Endometrial microvascular endothelial cells (primary cell): Measurements from ENCODE around the gene MRPS6. TPM values are rescaled to one million over a fixed set of nuclear protein-coding genes. Genes with fewer than 3 reads are reported as not detected.

ENCODE experiments used
- in situ Hi-C: cut with HindIII; loops from 2 replicates; pipeline ENCODE4 v1.10.0; 2017; ENCODE audit warnings: low sequenced_read_pairs, low pct_unique_long_range_greater_than_20kb; ENCODE audit errors: inconsistent ontology term
- total RNA-seq: library from RNA; depleted of rRNA; stranded (reverse); fragments of >200 nt; gene quantifications from one replicate; pipeline ENCODE4 v1.2.3, GENCODE V29; 2015; ENCODE audit errors: inconsistent ontology term

Gene MRPS6
- total RNA-seq, 1 donor from 2014 or later = 17.5 TPM

DNA sequence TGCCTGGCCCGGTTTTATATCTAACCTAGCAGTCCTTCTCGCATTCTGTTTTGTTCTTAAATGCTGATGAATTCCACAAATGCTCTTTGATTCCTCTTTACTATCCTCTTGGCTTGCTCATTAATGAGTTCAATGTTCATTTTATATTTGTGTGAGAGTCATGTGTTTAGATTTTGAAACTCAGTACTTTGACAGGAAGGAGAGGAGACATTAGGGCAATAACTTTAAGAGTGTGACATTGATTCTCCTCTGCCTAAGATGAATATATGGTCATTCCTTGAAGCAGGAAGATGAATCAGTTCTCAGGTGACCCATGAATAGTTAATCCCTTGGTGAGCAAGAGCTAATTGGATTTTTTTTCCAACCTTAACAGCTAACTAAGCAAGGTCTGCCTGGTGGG, 84.1 kb downstream of the MRPS6 start:
- in situ Hi-C loops = no loop called here

DNA sequence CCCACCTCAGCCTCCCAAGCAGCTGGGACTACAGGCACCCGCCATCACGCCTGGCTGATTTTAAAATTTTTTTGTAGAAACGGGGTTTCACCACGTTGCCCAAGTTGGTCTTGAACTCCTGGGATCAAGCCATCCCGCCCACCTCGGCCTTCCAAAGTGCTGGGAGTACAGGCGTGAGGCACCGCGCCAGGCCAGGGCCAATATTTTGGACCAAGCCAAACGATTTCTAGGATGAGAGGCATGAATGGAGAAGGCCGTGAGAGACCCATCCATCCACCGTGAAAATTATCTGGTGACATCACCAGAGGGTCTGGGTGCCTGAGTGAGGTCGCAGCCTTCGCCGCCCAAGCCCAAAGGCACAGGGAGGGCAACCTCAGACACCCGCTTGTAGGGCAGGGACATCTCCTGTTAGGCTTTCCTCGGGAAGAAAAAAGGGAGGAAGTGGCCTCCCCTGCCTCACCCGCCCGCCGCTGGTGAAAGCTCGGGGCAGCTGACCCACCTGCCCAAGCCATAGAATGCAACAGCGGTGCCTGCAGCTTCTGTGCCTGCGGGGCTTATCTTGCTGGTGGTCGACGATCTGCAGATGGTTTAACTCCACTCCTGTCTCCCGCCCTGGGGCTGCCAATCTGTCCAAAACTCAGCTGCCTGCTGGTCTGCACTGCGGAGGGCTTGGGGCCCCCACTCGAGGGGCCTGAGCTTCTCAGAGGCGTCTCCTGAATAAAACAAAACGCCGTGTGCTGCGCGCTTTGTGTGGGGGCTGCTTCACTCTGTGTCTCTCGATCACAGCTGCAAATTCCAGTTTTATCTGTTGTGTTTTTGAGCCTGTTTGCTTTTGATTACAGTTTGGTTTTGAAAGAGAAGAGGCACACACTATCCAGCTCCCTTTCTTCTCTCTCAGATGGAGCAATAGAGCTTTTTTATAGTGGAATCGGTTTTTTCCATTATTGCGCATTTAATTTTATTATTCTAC, 85.8 kb downstream of the MRPS6 start:
- in situ Hi-C loops = no loop called here

DNA sequence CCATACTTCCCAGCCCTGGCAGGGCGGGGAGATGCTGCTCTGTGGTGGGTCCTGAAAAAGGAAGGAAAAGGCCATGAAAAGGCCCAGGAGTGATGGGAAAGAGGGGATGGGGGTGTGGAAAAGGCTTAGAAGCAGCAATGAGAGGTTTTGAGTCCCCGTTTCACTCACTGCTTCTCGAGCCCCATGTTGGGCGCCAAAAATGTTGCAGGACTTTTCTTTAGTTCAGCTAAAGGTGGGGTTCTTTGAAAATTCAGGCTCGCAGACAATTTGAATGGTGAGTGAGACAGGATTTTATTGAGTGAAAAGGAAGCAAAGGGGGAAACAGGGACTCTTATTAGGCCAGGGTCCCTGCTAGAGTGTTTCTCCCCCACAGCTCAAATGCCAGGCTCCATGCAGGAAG, 93.1 kb downstream of the MRPS6 start:
- in situ Hi-C loops = no loop called here

DNA sequence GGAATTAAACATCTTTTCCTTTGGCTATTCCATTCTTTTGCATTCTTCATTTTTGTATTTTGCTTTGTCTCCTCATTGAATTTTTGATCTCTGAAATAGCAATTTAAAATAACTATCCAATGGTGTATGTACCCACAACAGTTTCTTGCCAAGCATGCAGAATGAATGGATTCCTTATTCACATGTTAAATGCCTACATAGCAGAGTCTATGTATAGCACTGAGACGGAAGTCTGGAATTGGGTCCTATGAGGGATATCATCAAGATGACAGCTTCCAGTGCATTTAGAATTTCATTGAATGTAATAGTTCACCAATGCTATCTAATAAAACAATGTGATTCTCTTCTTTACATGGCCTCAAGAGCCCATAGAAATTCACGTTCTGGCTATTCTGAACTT, 97.5 kb downstream of the MRPS6 start:
- in situ Hi-C loops = no loop called here

DNA sequence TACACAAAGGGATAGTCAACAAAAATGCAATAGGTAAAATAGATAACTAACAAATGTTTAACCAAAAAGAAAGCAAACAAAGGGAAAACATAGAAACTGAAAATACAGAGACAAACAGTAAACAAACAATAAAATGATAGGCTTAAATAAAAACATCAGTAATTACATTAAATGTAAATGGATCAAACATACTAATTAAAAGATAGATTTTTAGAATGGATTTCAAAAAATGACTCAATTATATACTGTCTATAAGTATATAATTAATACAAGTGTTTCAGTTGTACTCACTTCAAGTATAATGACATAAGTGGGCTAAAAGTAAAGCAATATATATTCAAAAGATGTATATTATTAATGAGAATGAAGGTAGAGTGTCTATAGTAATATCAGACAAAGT, 101.1 kb downstream of the MRPS6 start:
- in situ Hi-C loops = no loop called here

DNA sequence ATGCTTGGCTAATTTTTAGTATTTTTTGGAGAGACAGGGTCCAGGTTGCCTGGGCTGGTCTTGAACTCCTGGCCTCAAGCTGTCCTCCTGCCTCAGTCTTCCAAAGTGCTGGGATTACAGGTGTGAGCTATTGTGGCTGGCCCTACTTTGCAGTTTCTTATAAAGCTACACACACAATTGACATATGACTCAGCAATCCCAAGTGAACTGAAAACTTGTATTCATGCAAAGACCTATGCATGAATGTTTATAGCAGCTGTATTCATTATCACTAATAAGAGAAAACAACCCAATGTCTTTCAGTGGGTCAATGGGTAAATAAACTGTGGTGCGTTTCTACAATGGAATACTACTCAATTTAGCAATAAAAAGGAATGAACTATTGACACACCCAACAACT, 103.1 kb downstream of the MRPS6 start:
- in situ Hi-C loops = no loop called here

DNA sequence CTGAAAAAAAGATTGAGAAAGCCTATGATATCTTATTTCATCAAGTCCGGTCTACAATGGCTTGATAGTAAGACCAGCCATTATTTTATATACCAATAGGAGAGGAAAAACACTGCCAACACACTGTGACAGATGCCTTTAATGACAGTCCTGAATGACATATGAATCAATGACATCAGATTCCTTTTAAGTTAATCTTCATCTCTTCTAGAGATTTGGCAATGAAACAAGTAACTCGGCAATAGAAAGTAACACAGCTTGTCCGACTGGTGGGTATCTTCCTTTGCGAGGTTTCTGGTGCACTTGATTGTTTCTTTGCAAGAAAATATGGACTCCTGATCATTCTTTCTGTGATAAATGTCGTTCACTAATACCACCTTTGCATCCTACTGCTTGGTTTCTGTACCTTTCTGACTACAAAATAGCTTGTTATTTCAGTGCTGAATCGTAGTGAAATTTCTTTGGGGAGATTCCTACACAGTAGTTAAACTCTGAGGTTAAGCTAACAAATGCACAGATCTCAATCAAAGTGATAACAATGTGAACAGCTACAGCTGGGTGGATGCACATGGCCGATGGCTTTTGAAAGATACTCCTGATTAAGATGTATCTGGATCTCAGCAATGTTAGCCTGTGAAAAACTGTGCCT, 104.7 kb downstream of the MRPS6 start:
- in situ Hi-C loops = no loop called here

DNA sequence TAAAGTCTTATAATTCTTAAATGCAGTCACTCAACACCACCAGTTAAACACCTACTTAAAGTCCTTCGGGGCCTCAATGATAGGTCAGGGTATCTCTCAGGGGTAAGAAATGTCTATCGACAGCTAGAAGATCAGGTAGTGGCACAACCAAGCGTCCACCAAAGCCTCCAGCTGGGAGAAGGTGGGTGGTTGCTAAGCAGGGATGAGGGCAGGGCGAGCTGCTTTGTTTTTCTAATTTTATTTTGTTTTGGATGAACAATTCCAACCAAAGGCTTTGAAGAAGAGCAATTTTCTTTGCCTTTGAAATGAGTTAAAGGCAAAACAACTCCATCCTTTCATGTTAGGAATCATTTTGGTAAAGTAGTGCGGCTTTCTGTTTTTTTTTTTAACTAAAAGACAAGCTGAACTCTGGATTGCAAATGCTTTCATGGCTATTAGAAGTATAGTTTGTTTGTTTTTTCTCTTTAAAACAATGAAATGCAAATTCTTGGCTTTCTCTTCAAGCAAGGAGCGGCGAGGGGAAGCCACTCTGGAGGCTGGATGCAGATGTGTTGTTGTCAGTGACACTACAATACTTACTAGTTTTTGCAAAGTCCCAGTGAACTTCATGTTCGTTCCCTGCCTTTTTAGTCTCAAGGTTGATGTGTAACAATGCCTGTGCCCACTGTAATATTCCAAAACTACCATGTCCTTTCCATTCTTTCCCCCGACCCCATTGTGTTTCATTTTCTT, 106.0 kb downstream of the MRPS6 start:
- in situ Hi-C loops = no loop called here

DNA sequence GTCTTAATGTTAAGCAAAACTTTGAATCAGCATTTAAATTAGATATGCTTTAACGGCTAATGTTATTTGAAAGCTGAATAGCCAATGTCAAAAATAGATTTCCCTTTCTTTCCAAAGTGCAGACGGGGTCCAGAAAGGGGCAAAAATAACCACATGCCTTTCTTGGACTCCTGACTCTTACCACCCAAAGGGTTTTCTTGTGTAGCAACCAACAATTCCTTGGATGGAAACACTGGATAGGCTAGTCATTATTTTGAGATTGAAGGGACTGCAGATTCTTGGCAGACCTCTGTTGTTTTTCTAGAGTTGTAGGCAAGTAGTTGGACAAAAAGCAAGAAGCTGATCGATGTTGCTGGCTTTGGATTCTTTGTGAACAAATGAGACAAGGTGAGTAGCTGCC, 107.0 kb downstream of the MRPS6 start:
- in situ Hi-C loops = no loop called here

DNA sequence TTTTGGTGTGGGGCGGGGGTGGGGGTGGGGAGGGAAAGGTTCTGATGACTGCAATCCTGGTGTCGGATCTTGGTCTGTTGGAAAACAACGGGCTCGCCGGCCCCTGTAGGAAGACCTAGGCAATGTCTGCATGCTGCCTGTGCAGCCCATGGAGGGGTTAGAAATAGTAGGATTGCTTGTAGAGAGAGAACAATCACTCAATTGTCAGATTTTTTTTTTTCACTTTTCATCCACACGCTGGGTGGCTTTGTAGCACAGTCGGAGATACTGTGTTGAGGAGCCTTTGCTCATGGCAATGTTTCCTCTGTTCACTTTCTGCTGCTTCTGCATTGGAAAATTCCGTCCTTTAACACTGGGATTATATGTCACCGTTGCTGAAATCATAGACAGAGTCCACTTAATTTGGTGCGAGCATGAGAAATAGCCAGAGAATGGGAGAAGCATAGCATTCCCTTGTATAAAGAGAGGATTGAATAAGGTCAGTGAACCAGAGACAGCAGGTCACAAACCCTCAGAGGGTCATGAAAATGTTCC, 107.5 kb downstream of the MRPS6 start:
- in situ Hi-C loops = no loop called here

DNA sequence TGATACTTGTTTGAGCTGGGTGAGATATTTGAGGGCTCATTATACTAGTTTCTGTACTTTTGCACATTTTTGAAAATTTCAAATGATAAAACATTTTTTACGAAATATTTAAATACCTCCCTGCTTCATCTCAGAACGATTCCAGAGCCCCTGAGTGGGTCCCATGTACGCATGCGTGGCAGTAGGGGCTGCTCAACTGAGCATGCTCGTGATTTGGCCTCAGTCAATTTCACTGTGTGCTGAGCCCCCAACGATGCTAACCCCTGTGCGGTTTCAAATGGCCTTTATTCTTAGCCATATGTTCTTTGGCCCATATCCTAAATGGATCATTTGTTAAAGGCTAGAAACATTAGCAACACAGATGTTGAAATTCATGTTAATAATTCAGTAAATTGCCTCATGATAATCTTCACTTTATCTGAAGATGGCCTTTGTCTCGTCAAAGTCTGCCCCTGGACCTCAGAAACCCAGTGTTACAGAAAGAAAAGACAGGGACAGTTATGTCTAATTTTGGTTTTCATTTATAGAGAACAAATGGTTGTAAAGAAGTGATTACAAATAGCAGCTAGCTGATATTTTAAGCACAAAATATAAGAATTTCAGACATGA, 108.2 kb downstream of the MRPS6 start:
- in situ Hi-C loops = no loop called here

DNA sequence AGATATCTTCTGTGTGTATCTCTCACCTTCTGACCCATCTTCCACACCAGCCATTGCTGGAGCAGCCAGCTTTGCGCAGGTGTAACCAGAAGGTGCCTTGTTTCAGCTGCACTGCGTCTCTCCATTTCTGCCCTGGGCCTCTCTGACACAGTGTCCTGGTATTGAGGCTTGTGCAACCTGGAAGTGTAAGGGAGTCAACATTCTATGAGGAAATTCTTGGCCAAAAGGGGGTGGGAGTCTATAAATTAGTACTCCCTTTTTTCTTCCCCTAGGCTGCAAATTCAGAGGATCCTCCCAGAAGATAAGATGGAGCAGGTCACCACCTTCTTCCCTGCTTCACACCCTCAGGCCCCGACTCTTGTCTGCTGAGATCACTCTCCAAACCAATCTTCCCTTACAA, 109.1 kb downstream of the MRPS6 start:
- in situ Hi-C loops = no loop called here

DNA sequence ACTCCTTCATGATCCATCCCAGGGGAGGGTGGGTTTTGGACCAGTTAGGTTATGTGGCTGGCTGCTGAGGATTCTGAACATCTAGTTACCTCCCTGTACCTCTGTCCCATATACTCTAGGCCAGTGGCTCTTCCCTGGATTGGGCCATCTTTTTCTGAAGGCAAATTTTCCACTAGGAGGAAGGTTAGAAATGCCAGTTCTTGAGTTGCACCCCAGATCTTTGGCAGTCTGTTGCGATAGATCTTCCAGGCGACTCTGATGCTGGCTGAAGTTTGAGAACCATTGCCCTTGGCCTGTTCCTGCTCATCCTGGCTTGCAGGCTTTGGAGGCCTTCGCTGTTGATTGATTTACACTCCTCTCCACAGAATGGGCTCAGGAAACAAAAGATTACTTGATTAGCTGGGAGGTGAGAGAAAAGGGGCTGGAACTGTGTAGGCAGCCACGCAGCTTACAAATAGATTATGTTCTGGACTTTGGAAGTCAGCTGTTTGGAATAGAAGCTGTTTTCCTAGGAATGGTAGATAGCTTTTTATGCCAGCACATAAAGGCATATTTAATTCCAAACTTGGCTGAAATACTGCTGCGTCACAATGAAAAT, 110.1 kb downstream of the MRPS6 start:
- in situ Hi-C loops = no loop called here

DNA sequence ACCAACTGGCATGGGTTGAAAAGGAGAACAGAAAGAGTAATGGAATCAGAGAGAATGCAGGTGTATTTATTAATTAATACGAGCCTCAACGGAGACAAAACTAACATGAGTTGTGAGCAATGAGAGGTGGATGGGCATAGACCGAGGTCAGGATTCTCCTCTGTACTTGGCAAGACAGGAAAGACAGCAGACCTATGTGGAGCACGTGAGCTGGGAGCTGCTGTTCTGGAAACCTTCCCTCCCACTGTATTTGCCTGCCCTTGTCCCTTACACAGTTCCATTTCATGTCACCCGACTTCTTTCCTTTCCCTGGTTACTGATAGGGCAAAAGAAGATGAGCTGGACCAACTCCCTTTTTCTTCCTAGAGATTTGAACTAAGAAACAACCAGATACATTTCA, 110.9 kb downstream of the MRPS6 start:
- in situ Hi-C loops = no loop called here

DNA sequence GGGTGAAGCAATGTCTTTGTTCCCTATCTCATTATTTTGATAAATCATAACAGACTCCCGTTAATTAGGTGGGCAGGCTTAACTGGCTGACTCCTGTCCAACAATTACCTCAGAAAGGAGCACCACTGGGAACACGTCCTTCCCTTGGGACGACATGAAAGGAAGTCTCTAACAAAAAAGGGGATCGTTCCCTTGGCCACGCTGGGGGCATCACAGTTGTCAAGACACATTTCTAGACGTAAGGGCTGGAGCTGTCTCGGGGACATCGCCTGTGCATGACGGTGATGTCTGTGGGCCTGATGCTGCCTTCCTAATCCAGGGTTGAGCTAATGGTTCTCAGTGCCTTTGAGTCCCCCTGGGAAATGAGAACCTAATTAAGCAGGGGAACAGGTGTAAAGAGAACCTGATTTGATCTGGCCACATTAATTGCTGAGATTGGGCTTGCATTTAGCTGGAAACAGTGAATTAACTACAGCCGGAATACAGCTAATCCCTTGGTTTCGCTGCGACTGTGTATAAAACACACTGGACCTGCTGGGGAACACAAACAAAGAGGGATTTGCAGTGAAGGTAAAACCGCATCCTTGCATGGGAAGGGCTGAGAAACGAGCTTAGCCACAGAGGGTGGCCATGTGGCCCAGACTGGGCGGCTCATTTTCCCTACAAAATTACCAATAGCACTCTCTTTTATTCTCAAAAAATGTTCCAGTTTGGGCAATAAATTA, 111.8 kb downstream of the MRPS6 start:
- in situ Hi-C loops = no loop called here

DNA sequence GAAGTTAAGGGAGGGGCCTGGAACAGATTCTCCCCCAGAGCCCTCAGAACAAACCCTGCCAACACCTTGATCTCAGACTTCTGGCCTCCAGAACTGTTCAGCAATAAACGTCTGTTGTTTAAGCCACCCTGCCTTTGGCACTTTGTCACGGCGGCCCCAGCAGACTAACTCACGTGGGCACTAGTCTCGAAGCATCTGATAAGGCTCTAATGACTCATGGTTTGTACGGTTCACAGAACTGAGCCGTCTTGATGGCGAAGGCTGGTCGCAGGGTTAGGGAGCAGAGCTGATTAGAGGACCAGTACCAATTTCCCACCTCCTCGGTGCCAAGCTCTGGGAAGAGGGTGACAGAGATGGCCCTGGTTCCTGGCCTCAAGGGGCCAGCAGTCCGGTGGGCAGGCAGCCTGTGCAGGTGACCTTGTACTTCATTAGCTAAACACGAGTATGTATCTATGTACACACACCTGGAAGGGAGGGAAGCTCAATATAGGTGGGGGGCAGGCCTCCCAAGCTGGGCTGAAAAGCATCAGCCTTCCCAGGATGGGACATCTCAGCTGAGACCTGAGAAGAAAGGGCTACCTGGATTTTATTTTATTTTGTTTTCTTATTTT, 112.8 kb downstream of the MRPS6 start:
- in situ Hi-C loops = no loop called here

DNA sequence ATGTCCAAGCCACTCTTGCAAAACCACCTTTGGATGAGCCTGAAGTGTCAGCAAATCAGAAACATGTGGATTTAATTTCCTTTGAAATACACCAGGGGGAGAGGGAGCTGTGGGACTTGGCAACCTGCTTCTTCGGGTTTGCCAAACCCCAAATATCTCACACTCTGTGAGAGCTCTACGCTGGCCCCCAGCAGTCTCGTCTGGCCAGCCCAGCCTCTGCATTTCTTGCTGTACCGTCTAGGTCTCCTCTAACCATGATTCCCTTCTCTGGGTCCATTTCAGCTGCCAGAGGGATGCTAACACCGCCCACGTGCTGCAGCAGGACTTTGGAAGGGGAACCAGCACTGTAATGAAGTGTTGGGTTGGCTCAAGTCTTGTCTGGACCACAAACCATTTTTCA, 114.6 kb downstream of the MRPS6 start:
- in situ Hi-C loops = no loop called here

DNA sequence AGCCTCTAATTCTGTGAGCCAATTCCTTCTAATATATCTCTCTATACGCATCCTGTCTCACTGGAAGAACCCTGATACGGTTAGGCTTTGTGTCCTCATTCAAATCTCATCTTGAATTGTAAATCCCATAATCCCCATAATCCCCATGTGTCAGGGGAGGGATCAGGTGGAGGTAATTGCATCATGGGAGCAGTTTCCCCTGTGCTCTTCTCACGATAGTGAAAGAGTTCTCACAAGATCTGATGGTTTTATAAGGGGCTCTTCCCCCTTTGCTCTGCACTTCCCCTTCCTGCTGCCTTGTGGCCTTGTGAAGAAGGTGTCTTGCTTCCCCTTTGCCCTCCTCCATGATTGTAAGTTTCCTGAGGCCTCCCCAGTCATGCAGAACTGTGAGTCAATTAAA, 116.1 kb downstream of the MRPS6 start:
- in situ Hi-C loops = no loop called here
